Suprapubic skin (tissue), 4 donors: Measurements from ENCODE around the gene CARMIL3. TPM values are rescaled to one million over a fixed set of nuclear protein-coding genes. Genes with fewer than 3 reads are reported as not detected.
"Not testable (repeated sequence)": the region's sequence is repeated elsewhere in the genome, so short reads cannot be mapped to it uniquely, and the experiment has no call there.

Experiments used
- DNase-seq, 2 donors: peaks; one replicate each; pipeline ENCODE4 v3.0.0-alpha.2; 2019; ENCODE audit warnings: low spot score in 2 of 2
- H3K27ac ChIP-seq: fragments of 200-600 bp; sonication (generic); one replicate; pipeline ENCODE4 v1.5.1; 2019
- H3K27me3 ChIP-seq: fragments of 200-600 bp; sonication (generic); one replicate; pipeline ENCODE4 v1.5.1; 2019
- H3K36me3 ChIP-seq: fragments of 200-600 bp; sonication (generic); one replicate; pipeline ENCODE4 v1.5.1; 2019
- H3K4me1 ChIP-seq: fragments of 200-600 bp; sonication (generic); one replicate; pipeline ENCODE4 v1.5.1; 2019
- H3K4me3 ChIP-seq: fragments of 200-600 bp; sonication (generic); one replicate; pipeline ENCODE4 v1.5.1; 2019; ENCODE audit warnings: mild to moderate bottlenecking
- H3K9me3 ChIP-seq: fragments of 200-600 bp; sonication (generic); one replicate; pipeline ENCODE4 v1.5.1; 2019
- EP300 ChIP-seq: sonication (generic); formaldehyde crosslinking; IDR thresholded peaks from one replicate; pipeline ENCODE4 v1.6.1; 2017; ENCODE audit warnings: antibody characterized with exemption
- POLR2A ChIP-seq, 2 donors: fragments of 450-650 bp; IDR thresholded peaks; one replicate each; pipeline ENCODE4 v1.6.1; 2017; ENCODE audit warnings: antibody characterized with exemption in 2 of 2, mild to moderate bottlenecking in 2 of 2, moderate library complexity in 2 of 2
- POLR2AphosphoS5 ChIP-seq, 3 donors: sonication (generic); formaldehyde crosslinking; IDR thresholded peaks; one replicate each; pipeline ENCODE4 v1.6.1; 2017; ENCODE audit warnings: antibody characterized with exemption in 3 of 3
- WGBS: methylation state at CpG from one replicate; pipeline ENCODE4 v1.1.5; 2018; 5-methylcytosine and 5-hydroxymethylcytosine counted together
- total RNA-seq, 4 donors: library from RNA; depleted of rRNA; stranded (reverse); fragments of >200 nt; gene quantifications; one replicate each; pipeline ENCODE4 v1.1.0, GENCODE V29; 2016
- TF ChIP-seq, protein P1 (sequence below), 2 donors: fragments of 200-600 bp in 1 of 2; fragments of 450-650 bp in 1 of 2; sonication (generic) in 1 of 2; IDR thresholded peaks; one replicate each; pipeline ENCODE4 v1.5.1; 2016 to 2019; ENCODE audit warnings: antibody characterized with exemption in 2 of 2, mild to moderate bottlenecking in 1 of 2, moderate library complexity in 1 of 2

The CARMIL3 gene
- total RNA-seq, 4 donors from 2014 or later: 5.9 to 11.2 (median 7.7) TPM

DNA sequence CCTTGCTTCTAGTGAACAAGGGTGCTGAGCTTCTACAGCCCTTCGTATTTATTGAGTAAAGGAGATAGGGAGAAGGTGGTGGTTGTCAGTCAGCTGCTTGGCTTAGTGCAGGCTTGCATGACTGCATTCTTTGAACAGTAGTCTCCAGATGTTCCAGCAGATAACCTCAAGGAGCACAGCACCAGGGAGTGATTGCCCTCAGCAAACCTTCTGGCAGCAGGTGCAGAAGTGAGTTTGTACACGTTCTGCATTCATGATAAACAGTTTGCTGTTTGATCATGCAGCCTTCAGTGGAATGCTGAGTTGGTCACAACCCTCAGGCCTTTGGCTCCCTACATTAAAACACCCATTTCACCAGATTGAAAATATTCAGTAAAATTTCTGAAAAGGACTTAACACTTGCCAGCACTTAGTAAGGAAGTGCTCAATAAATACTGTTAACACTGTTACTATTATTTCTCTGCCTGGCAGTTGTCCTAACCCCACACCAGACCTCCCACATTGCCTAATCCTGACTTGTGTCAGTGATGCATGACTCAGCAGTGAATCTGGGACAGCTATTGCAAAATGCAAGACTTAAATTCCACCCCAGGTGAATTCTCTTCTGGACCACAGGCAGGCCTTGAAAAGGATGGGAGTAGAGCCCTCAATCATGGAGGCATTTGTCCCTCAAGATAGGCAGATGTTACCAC is 18.9 kb upstream of the CARMIL3 start:
- DNase-seq: no peak
- Histone ChIP-seq H3K27me3 (no peaks in the 10 kb centered on the region), H3K4me1 (peaks cover 42% of the 10 kb centered on the region), H3K36me3 (no peaks in the 10 kb centered on the region), H3K9me3 (peaks cover 6% of the 10 kb centered on the region), H3K4me3 (no peak overlapping the region), H3K27ac (peak overlapping the region; percentile 57)
- WGBS: 70% methylated on average over 2 of the region's 2 CpGs
- TF ChIP-seq EP300: no peak
- TF ChIP-seq, protein P1, sequence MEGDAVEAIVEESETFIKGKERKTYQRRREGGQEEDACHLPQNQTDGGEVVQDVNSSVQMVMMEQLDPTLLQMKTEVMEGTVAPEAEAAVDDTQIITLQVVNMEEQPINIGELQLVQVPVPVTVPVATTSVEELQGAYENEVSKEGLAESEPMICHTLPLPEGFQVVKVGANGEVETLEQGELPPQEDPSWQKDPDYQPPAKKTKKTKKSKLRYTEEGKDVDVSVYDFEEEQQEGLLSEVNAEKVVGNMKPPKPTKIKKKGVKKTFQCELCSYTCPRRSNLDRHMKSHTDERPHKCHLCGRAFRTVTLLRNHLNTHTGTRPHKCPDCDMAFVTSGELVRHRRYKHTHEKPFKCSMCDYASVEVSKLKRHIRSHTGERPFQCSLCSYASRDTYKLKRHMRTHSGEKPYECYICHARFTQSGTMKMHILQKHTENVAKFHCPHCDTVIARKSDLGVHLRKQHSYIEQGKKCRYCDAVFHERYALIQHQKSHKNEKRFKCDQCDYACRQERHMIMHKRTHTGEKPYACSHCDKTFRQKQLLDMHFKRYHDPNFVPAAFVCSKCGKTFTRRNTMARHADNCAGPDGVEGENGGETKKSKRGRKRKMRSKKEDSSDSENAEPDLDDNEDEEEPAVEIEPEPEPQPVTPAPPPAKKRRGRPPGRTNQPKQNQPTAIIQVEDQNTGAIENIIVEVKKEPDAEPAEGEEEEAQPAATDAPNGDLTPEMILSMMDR (IDR thresholded peaks at IDR 0.05): no peak
- no peak for TF ChIP-seq POLR2A (IDR thresholded peaks at IDR 0.05)
- peak in 2 of 3 donors; percentile 18 to 65 for TF ChIP-seq POLR2AphosphoS5 (IDR thresholded peaks at IDR 0.05)

DNA sequence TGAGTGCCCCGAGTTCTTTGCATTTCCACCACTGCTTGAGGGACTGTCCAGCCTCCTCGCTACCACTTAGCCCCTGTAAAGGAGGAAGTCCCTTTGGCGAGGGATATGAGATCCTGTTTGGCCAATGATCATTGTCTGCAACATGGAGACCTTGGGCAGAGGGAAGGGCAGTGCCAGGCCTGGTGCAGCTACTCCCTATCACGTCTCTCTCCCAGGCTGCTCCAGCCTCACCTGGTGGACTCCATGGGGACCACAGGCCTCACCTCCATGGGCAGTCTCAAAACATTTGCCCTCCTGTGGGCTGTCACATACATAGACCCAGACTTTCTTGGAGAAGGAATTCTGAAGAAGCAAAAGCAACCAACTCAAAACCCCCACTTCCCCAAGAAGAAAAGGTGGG is 16.0 kb upstream of the CARMIL3 start:
- H3K36me3 ChIP-seq, DNase-seq, H3K9me3 ChIP-seq, H3K27me3 ChIP-seq: not testable (repeated sequence)
- peaks cover 42% of the 10 kb centered on the region for H3K4me1 ChIP-seq
- H3K27ac ChIP-seq: peak overlapping the region; percentile 91
- whole genome bisulfite sequencing: 72% methylated on average over 4 of the region's 4 CpGs
- peak overlapping the region; percentile 59 for H3K4me3 ChIP-seq

DNA sequence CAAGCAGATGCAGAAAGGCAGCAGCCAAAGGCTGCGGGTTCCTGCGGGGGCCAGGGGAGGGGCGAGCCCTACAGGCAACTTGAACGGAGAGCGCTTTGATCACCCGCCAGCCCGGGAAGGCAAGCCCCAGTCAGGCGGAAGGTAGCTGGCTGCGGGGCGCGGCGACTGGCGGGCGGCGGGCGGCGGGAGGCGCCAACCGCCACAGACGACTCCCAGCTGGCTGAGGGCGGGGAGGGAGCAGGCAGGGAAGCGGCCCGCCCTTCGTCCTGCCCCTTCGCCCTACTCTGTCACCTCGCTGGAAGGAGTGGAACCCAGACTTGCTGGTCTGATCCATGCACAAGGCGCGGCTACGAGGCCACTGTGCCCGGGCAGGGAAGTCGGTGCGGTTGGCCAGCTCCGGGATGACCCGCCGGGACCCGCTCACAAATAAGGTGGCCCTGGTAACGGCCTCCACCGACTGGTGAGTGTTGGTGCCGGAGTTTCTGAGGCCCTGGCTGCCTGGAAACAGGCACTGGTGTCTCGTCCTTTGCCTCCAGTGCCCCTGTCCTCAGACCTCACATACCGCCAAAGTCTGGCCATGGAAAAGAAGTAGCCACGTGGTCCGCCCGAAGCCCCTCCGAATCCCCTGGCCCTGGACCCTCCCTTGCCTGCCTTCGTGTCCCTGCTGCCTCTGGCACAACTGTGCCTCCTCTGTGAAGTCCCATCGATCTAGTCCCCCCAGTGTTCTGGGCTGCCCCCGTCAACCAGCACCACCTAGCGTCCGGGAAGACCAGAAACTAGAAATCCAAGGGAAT is 15.4 kb upstream of the CARMIL3 start:
- DNase-seq: peak in 1 of 2 donors; percentile 87
- peak overlapping the region; percentile 91 for H3K27ac ChIP-seq
- WGBS: 1% methylated on average over 13 of the region's 50 CpGs
- peak overlapping the region; percentile 59 for H3K4me3 ChIP-seq
- no peak for TF ChIP-seq EP300
- TF ChIP-seq, protein P1 (IDR thresholded peaks at IDR 0.05): peak; percentile 41 to 66
- H3K36me3 ChIP-seq: no peaks in the 10 kb centered on the region
- H3K9me3 ChIP-seq: peaks cover 6% of the 10 kb centered on the region
- H3K4me1 ChIP-seq: peaks cover 42% of the 10 kb centered on the region
- no peaks in the 10 kb centered on the region for H3K27me3 ChIP-seq

DNA sequence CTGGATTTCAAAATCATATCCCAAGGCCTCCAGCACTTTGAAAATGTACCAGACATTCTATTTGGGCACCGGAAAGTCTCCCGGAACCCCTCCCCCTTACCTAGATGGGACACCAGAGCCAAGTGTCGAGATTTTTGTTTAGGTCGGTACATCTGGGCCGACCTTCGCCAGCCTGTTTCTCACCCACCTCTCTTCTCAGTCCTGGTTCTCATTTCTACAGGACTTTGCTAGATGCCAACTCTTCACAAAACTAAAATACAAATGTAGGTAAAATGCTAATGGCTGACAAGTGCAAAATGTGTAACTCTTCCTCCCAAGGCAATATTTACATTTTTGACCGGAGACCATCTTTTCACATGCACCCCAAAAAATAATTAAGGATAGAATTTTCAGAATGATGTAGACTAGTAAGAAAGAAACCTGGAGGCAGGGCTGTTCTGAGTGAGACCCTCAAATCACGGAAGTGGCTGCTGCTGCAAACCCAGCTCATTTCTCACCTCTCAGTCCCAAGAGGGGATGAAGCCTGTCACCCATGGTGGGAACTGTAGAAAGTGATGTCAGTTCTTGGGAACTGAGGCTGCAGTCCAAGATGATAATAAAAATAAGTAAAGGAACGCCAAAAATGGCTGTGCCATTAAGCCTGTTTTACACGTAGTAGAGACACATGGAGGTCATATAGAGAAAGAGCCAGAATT is 14.7 kb upstream of the CARMIL3 start:
- Histone ChIP-seq H3K4me1 (peaks cover 42% of the 10 kb centered on the region), H3K27ac (peak overlapping the region; percentile 91), H3K4me3 (peak overlapping the region; percentile 59)
- 34% methylated on average over 10 of the region's 10 CpGs for WGBS
- not testable (repeated sequence) for H3K36me3 ChIP-seq, DNase-seq, H3K9me3 ChIP-seq, H3K27me3 ChIP-seq

DNA sequence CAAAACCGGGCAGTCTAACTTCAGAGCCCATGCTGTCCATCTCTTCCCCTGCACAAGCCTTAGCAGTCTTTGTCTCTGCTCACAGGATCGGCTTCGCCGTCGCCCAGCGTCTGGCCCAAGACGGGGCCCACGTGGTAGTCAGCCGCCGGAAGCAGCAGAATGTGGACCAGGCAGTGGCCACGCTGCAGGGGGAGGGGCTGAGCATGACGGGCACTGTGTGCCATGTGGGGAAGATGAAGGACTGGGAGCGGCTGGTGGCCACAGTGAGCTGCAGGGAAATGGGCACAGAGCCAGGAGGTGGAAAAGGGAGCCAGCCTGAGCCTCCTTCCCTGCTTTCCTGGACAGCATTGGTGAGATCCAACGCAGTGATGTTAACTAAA is 14.2 kb upstream of the CARMIL3 start:
- no peak for DNase-seq
- Histone ChIP-seq H3K4me3 (no peak overlapping the region), H3K27me3 (no peaks in the 10 kb centered on the region), H3K36me3 (no peaks in the 10 kb centered on the region), H3K27ac (no peak overlapping the region), H3K4me1 (peaks cover 45% of the 10 kb centered on the region), H3K9me3 (peaks cover 3% of the 10 kb centered on the region)
- TF ChIP-seq POLR2A (IDR thresholded peaks at IDR 0.05) (no peak), POLR2AphosphoS5 (IDR thresholded peaks at IDR 0.05) (no peak), EP300 (no peak)
- TF ChIP-seq, protein P1 (IDR thresholded peaks at IDR 0.05): no peak
- WGBS: 51% methylated on average over 10 of the region's 14 CpGs

DNA sequence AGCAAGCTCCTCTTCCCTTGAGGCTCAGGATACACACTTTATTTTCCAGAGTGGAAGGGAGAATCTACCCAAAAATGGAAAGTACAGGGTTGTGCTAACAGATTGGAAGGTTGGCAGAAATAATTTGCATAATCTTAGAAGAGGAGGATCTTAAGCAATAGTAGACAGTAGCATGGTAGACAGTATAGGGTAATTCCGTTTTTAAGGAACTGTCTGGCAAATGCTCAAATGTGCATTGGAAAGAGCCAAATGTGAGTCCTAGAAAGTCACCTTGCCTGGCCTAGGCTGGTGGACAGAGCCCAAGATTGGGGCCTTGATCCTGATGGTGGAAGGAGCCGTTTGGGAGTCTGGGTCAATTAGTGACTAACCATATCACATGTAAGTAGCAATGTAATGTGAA is 13.1 kb upstream of the CARMIL3 start:
- H3K27ac ChIP-seq: no peak overlapping the region
- no peaks in the 10 kb centered on the region for H3K9me3 ChIP-seq
- DNase-seq: no peak
- 77% methylated on average over 2 of the region's 2 CpGs for WGBS
- no peak for TF ChIP-seq POLR2A (IDR thresholded peaks at IDR 0.05)
- no peak for TF ChIP-seq POLR2AphosphoS5 (IDR thresholded peaks at IDR 0.05)
- TF ChIP-seq, protein P1 (IDR thresholded peaks at IDR 0.05): no peak
- no peak for TF ChIP-seq EP300
- H3K36me3 ChIP-seq: no peaks in the 10 kb centered on the region
- peaks cover 43% of the 10 kb centered on the region for H3K4me1 ChIP-seq
- H3K4me3 ChIP-seq: no peak overlapping the region
- H3K27me3 ChIP-seq: no peaks in the 10 kb centered on the region
